PC-3 (cell line): ENCODE results near the gene BCL3.

Experiments
- CTCF ChIP-seq: fragments of 300-600 bp; sonication (generic); conservative IDR thresholded peaks from 2 replicates; pipeline ENCODE4 v1.5.1; 2017; ENCODE audit warnings: antibody characterized with exemption, low read depth, mild to moderate bottlenecking, low read length
- EZH2 ChIP-seq: fragments of 300-600 bp; sonication (generic); IDR thresholded peaks from one replicate; pipeline ENCODE4 v1.6.1; 2017; ENCODE audit warnings: antibody characterized with exemption, mild to moderate bottlenecking, low read length; ENCODE audit not compliant: unreplicated experiment

GRCh38 chr19:44765949-44766335, 17.4 kb downstream of the BCL3 start:
- TF ChIP-seq CTCF (no peak), EZH2 (no peak)
